Stimulated activated CD4-positive, alpha-beta T cell treated with anti-CD3 and anti-CD28 coated beads, Interleukin-4, amount 100 ng/mL, for 48 hours (primary cell): ENCODE results near the gene SLC35F3.
"Not testable (repeated sequence)": the region's sequence is repeated elsewhere in the genome, so short reads cannot be mapped to it uniquely, and the experiment has no call there.

Experiments used
- DNase-seq, 2 donors: peaks; one replicate each; pipeline ENCODE4 v3.0.0-alpha.2; 2020; ENCODE audit warnings: low read depth in 2 of 2

SLC35F3 gene

DNA sequence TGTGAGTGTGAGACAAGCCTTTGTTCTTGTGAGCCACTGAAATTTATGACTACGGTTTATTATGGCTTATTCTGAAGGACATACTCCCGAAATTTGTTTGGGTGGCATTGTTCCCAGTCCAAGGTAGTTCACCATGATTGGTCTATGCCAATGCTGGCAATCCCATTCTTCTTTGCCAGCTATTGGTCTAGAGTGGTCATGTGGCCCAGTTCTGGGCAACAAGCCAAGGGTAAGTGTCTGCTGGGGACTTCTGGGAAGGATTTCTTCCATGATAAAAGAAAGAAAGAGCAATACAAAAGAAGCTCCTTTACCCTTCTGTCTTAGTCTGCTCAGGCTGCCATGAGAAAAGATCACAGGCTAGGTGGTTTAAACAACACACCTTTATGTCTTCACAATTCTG lies 201.6 kb downstream of the SLC35F3 start:
- DNase-seq: no peak

DNA sequence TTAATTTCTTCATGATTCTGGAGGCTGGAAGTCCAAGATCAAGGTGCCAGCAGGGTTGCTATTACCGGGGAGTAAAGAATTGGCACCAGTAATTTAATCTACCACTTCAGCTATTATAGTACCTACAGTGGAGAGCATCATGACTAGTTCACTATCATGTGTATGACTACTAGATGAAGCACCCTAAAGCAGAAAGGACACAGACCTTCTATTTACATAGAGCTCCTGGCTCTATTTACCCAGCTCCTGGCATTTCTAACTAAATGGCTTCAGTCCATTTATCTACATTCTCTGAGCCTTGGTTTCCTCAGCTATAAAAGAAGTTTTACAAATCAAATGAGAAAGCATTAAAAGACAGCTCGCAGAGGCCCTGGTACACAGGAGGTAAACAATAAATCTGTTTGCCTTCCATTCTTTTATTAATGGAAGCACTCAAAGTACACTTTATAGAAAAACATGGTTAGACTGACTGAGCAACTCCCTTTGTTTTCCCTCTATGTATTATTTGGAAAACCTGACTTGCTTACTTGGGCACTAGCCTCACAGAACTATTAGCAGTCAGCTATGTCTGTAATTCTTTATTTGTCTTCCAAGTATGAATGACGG lies 203.0 kb downstream of the SLC35F3 start:
- DNase-seq: no peak

DNA sequence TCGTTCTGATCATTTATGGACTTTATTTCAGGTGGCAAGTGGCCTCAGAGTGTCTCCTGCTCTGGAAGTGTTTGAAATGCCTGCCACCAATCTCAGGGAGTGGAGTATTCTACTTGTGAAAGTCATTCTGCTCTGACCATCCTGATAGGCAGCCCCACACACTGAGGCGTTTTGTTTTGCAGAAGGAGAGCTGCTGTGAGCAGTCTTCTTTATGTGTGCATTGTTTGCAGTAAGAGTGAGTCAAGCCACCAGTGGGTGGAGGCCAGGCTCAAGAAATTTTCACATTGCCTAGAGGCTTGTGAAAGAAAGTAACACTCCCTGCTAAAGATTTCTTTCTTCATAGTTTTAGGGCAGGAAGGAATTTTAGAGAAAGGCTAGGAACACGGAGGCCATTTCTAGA lies 204.4 kb downstream of the SLC35F3 start:
- no peak for DNase-seq

DNA sequence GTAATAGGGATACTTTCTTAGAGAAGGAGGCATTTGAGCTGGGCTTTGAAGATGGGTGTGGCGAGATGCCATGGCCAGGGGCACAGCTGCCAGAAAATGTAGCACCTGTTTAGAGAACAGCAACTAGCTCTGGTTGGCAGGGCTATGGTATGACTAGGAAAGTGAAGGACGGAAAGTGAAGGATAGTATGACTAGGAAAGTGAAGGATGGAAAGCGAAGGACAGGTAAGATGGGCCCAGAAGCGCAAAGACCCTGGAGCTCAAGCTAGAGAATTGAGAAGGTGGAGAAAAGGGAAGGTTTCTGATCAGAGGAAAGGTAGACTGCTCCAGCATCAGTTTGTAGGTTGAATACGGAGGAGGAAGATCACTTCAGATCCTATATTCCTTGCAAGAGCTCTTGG lies 205.4 kb downstream of the SLC35F3 start:
- no peak for DNase-seq

DNA sequence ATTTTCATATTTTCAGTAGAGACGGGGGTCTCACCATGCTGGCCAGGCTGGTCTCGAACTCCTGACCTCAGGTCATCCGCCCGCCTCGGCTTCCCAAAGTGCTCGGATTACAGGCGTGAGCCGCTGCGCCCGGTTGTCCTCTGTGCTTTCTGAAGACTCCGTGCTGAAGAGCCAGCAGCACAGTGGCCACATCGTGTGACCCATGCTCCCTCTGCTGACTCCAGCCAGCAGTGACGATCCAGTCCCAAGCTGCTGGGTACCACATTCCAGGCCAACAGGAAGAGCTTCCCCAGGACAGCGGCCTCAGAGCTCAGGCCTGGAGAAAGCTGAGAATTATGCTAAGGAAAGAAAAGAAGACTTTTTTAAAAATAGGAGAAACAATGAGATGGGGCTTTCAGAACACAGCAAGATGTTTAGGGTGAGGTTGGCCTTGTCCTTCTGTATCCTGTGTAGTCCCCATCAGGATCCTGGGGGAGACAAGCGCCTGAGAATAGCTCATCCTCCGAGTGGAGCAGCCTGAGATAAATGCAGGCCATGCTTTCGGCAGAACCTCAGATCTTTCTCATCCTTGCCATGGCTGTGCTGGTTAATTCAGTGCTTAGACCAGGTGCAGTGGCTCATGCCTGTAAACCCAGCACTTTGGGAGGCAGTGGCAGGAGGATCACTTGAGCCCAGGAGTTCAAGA lies 207.1 kb downstream of the SLC35F3 start:
- no peak for DNase-seq

DNA sequence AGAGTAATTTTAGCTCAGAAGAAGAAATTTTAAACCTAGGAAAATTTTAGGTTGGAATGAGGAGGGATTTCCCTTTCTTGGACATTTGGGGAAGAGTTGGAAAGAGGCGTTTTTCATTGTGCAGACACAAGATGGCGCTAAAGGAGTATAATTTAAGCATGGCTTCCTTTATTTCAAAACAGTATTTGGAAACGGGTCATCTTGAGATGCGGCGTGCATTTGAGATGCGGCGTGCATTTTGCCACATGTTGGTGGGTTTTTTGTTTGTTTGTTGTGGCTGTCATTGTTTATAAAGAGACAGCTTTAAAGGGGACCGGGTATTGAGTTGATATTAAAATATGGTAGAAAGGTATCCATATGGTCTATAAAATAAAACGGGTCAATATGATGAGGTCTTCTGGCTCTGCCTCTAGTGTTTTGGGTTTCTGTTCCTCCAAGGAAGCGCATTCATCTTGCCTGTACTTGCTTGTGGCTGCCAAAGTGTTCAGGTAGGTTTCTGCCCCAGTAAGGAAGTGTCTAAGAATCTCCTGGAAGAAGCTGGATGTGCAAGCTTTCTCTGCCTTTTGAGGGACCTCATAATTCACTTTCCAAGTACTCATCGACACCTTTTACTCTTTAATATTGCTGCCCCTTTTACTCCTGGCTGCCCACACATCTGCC lies 210.3 kb downstream of the SLC35F3 start:
- DNase-seq: peak; percentile 4 to 10

DNA sequence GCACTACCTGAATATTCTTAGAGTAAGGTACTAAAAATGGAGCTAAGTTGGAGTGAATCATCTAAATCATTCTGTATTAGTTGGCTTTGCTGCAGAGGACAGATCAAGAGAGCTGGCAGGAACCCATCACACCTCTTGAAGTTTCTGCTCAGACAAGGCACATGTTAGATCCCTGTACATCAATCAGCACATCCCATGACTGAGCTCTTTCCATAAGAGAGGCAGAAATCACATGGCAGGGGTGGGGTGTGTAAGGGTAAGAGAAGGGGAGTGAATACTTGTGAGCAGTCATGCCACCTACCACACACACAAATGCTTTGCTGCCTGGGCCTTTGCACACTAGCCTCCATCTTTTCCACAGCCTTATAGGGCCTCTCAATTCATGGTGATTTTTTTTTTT lies 214.4 kb downstream of the SLC35F3 start:
- DNase-seq: no peak

DNA sequence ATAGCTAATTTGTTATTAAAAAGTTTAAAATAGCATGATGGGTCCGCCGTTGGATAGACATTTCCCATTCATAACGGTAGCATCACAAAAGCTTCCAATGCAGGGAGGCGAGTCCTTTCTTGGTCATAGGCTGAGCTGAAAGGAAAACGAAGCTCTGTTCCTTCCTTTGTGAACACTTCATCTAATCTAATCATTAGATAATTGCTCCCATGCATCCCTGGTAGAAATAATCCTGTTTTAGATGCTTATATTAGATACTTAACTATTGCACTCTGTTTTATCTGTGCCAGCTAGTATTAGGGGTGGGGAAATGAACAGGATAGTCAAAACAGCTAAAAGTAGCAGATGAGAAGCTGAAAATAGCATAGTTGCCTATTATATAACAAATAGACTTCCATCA lies 215.0 kb downstream of the SLC35F3 start:
- DNase-seq: no peak

DNA sequence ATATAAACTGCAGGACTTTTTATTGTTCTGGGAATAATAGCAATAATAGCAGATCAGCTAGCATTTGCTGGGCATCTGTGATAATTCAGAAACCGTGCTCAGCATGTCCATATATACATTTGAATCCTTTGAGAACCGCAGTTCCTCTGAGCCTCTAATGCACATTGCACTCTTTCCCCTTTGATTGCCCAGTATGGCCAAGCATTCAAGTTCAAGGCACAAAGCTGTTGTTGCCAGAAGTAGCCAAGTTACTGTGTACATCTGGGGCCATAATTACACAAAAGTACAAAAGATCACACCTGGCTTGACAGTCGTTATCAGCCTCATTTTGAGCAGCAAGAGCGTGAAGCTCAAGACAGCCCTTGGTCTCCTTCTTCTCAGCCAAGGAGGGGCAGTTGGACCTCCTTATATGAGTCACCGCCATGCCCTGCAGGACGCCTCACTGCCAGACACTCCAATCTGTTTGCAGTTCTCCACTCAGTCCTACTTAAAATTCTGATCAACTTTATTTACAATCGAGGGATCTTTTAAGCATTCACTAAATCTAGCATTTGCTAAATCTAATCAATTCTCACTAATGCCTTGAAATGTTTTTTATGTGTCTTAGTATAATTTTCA lies 216.0 kb downstream of the SLC35F3 start:
- no peak for DNase-seq

DNA sequence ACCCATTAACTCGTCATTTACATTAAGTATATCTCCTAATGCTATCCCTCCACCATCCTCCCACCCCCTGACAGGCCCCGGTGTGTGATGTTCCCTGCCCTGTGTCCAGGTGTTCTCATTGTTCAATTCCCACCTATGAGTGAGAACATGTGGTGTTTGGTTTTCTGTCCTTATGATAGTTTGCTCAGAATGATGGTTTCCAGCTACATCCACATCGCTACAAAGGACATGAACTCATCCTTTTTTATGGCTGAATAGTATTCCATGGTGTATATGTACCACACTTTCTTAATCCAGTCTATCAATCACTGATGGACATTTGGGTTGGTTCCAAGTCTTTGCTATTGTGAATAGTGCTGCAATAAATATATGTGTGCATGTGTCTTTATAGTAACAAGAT lies 217.2 kb downstream of the SLC35F3 start:
- not testable (repeated sequence) for DNase-seq

DNA sequence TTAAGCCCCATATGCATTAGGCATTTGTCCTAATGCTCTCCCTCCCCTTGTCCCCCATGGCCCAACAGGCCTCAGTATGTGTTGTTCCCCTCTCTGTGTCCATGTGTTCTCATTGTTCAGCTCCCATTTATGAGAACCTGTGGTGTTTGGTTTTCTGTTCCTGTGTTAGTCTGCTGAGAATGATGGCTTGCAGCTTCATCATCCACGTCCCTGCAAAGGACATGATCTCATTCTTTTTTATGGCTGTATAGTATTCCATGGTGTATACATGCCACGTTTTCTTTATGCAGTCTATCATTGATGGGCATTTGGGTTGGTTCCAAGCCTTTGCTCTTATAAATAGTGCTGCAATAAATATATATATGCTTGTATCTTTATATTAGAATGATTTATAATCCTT lies 218.1 kb downstream of the SLC35F3 start:
- DNase-seq: not testable (repeated sequence)

DNA sequence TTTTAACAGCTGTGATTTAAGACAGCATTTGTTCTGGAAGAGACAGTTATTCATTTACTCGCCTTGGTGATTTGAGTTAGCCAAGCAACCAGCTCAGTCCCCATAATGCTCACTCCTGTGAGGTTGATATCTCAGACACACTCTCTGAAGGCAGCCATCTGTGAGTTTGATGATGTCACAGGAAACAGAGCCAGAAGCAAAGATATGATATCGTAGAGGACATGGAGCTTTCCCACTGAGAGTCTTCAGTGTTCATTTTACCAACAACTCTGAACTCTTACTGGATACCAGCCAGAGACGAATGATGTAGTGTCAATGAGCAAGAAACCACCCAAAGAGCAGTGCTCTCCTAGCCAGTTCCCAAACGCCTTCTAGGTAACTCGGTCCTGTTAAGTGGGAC lies 219.4 kb downstream of the SLC35F3 start:
- DNase-seq: no peak

DNA sequence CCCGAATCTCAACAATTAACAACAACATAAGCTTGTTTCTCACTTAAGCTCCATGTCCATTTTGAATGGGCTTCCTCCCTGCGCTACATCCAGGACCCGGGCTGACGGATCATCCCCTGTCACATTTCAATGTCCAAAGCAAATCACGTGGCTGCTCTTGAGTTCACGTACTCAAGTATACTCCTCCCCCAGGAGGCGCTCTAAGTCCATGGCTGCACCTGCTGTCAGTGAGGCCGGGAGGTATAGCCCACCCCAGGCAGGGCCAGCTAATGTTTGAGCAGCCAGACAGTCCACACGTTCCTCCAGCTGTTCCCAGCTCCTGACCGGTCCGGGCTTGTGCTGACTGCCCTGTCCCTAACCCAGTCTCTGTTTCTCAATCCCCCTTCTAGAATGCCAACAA lies 220.8 kb downstream of the SLC35F3 start:
- DNase-seq: peak; percentile 28 to 45

DNA sequence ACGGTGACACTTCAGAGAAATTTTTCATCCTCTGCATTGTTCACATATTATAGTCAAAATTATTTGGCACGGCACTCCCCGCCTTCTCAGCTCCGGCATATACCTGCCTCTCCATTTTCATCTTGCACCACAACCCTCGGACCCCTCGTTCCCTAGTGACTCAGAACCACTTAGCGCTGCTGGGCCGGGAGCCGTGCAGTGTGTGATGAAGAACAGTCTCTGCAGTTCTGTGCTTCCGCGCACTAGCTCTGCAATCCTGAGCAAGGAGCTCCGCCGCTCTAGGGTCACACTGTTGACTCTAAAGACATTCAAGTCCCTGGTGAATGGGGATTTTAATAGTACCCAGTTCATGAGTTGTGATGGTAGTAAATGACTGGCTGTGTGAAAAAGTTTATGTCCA lies 221.2 kb downstream of the SLC35F3 start:
- no peak for DNase-seq

DNA sequence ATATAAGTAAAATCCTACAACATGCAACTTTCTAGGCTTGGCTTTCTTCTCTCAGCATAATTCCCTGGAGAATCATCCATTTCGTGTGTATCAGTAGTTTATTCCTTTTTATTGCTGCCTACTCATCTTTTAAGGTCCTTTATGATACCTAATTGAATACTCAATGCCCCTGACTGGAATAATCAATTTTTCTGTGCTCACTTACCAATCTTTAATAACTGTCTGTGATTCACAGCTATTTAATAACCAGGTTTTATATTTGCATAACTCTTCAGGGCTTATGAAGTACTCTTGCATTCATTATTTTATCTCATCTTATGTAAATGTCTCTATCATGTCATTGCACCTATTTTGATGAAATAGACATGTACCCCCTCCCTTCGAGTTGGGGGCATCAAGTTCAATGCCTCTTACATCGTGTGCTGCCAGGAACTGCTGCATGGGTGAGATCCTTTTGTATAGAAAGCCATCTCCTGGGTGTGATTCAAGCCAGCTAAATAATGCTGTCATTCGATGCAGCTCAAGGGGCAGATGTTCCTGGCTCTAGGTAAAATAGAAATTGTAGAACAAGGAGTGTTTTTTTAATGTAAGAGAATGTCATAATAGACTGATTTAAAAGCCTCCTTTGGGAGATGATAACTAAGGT lies 222.7 kb downstream of the SLC35F3 start:
- DNase-seq: no peak

DNA sequence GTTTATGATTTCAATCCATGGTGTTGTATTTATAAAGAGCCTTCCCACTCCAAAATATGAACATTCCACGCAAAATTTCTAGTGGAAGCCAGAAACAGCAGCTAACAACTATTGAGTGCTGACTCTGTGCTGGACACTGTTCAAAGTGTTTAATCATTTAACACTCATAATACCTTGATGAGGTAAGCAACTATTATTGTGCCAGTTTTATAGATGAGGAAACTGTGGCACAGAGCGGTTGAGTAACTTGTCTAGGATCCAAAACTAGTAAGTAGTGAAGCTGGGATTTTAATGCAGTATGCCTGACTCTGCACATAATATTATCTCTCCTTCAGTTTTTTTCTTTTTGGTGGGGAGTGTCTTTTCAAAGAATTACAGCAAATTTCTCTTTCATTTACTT lies 228.3 kb downstream of the SLC35F3 start:
- DNase-seq: no peak

DNA sequence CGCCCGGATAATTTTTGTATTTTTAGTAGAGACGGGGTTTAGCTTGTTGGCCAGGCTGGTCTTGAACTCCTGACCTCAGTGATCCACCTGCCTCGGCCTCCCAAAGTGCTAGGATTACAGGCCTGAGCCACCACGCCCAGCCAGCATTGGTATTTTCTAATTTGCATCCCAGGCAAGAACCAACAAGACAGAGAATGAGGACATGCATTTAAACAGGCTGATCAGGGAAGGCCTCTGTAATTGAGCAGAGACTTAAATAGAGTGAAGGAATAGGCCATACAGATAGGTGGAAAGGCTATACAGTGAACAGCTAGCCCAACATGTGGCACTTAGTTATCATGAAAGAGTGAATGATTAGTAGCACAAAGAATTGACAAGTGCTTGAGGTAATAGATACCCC lies 230.4 kb downstream of the SLC35F3 start:
- DNase-seq: no peak

DNA sequence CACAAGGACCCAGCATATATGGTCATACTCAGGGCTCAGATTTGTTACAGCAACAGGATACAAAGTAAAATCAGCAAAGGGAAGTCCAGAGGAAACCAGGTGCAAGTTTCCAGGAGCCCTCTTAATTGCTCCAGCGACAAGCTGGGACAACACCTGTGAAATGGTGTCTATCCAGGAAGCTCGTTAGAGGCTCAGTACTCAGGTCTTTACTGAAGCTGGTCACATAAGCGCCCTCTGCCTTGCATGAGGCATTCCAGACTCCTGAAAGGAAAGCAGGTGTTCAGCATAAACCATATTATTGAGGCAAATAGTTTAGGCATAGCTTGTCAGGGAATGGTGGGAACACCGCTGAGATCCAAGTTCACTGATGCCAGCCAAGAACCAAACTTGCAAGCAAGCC lies 231.0 kb downstream of the SLC35F3 start:
- DNase-seq: no peak

DNA sequence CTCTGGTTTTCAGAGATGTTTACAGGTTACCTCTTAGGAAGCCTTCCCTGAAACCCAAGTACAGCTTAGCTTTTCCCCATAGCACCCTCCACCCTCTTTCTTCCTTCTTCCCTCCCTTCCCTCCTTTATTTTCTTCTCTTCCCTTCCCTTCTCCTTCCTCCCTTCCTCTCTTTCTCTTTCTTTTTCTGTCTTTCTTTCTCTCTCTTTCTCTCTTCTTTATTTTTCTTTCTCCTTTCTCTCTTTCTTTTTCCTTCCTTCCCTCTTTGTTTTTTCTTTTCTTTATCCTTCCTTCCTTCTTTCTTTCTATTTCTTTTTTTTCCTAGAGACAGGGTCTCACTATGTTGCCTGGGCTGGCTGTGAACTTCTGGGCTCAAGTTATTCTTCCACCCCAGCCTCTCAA lies 231.6 kb downstream of the SLC35F3 start:
- DNase-seq: no peak

DNA sequence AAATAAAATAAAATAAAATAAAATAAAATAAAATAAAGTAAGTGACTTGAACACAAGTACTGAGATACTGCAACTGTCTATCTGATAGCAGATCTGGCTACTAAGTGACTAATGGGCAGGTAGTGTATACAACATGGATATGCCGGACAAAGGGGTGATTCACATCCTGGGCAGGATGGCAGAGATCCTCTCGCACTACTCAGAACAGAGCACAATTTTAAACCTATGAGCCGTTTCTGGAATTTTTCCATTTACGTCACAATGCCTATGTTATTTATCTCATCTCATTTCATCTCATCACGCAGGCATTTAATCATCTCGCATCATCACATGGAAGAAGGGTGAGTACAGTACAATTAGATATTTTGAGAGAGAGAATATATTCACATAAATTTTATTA lies 235.5 kb downstream of the SLC35F3 start:
- no peak for DNase-seq

DNA sequence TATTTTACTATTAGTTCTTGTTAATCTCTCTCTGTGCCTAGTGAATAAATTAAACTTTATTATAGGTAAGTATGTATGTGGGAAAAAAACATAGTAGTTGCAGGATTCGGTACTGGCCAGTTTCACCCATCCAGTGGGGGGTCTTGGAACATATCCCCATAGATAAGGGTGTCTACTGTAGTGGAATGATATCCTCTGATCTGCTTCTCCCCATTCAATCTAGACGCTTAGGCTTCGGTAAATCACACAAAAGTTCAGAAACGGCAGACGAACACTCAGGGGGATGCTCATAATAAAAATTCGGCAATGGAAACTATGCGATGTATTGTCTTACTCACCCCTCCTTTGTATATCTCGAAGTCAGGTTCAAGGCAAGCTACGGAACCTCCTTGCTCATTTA lies 235.9 kb downstream of the SLC35F3 start:
- no peak for DNase-seq

DNA sequence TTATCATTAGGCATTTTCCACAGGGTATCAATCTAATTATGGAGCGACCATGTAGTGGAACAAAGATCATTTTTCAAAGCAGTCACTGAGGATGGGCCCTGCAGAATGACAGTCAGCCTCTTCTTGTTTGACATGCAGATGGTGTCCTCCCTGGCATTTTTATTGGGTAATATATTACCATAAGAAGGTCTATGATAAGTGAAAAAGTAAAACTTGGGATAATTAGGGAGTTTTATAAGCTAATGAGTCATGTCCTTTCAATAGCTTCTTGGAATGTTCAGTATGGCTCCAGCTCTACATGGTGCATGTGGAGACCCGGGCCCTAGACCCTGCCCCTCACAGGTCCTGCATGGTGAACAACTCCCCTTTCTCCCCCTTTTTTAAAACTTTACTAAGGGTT lies 236.5 kb downstream of the SLC35F3 start:
- no peak for DNase-seq
